Natural killer cell (primary cell): Measurements from ENCODE around the gene ODC1. TPM values are rescaled to one million over a fixed set of nuclear protein-coding genes. Genes with fewer than 3 reads are reported as not detected.

ENCODE experiments used
- ATAC-seq, 3 donors: fragments of 150-1000 bp in 2 of 3; fragments of 200-7000 bp in 1 of 3; cut with Tn5 transposase; 1 replicate in 1 of 3; 2 replicates in 2 of 3; pipeline ENCODE4 v1.10.0; 2021; ENCODE audit warnings: mild to moderate bottlenecking in 2 of 3, moderate library complexity in 2 of 3
- DNase-seq, 2 donors: peaks; one replicate each; pipeline versions ENCODE4 v3.0.0 to v3.0.0-alpha.2; 2013 to 2021; ENCODE audit warnings: mixed read lengths in 1 of 2
- H3K27ac ChIP-seq: one replicate; pipeline ENCODE4 v1.5.1; 2013; ENCODE audit warnings: mild to moderate bottlenecking, low read length
- H3K27me3 ChIP-seq: one replicate; pipeline ENCODE4 v1.6.1; 2013; ENCODE audit warnings: low read length; ENCODE audit not compliant: control insufficient read depth, insufficient read depth
- H3K36me3 ChIP-seq: one replicate; pipeline ENCODE4 v1.6.1; 2013; ENCODE audit warnings: low read length; ENCODE audit not compliant: control insufficient read depth, insufficient read depth
- H3K4me1 ChIP-seq: one replicate; pipeline ENCODE4 v1.6.1; 2013; ENCODE audit warnings: low read length; ENCODE audit not compliant: control insufficient read depth, insufficient read depth
- H3K4me3 ChIP-seq: one replicate; pipeline ENCODE4 v1.5.1; 2013; ENCODE audit warnings: low read length
- H3K9me3 ChIP-seq: one replicate; pipeline ENCODE4 v1.6.1; 2013; ENCODE audit warnings: low read length; ENCODE audit not compliant: control insufficient read depth, insufficient read depth
- H3K27ac Mint-ChIP-seq, 2 donors: one replicate each; pipeline ENCODE4 v1.8.0; 2022; ENCODE audit warnings: mild to moderate bottlenecking in 2 of 2, mixed read lengths in 2 of 2, moderate library complexity in 1 of 2
- H3K27me3 Mint-ChIP-seq, 2 donors: one replicate each; pipeline ENCODE4 v1.8.0; 2022; ENCODE audit warnings: low read depth in 2 of 2, mixed read lengths in 2 of 2
- H3K36me3 Mint-ChIP-seq: one replicate; pipeline ENCODE4 v1.8.0; 2022; ENCODE audit warnings: mixed read lengths
- H3K4me1 Mint-ChIP-seq, 2 donors: one replicate each; pipeline ENCODE4 v1.8.0; 2022; ENCODE audit warnings: mixed read lengths in 2 of 2
- H3K4me3 Mint-ChIP-seq: one replicate; pipeline ENCODE4 v1.8.0; 2022; ENCODE audit warnings: mild to moderate bottlenecking, moderate library complexity, mixed read lengths
- H3K9me3 Mint-ChIP-seq, 2 donors: one replicate each; pipeline ENCODE4 v1.8.0; 2022; ENCODE audit warnings: mixed read lengths in 2 of 2
- WGBS: methylation state at CpG from one replicate; pipeline ENCODE4 v1.1.7; 2013; ENCODE audit warnings: missing lambda C conversion rate; ENCODE audit not compliant: insufficient coverage; 5-methylcytosine and 5-hydroxymethylcytosine counted together
- intact Hi-C: fragments of 100-400 bp; cut with micrococcal nuclease; formaldehyde crosslinking; loops from one replicate; pipeline ENCODE4 v1.14.2; 2022
- total RNA-seq, 4 donors: library from RNA; stranded (reverse); fragments of 120-200 nt in 1 of 4; gene quantifications; one replicate each; pipeline versions ENCODE4 v1.2.3 to v1.2.4, GENCODE V29; 2013 to 2022
- TF ChIP-seq, protein P1 (sequence below): fragments of 200-600 bp; IDR thresholded peaks from one replicate; pipeline ENCODE4 v1.8.0; 2022; ENCODE audit warnings: antibody characterized with exemption

Gene ODC1
- total RNA-seq, 3 donors from 2014 or later (not counting 1 experiment from before 2014, with no cell fraction given): 38.7 to 85.4 (median 43.8) TPM

DNA sequence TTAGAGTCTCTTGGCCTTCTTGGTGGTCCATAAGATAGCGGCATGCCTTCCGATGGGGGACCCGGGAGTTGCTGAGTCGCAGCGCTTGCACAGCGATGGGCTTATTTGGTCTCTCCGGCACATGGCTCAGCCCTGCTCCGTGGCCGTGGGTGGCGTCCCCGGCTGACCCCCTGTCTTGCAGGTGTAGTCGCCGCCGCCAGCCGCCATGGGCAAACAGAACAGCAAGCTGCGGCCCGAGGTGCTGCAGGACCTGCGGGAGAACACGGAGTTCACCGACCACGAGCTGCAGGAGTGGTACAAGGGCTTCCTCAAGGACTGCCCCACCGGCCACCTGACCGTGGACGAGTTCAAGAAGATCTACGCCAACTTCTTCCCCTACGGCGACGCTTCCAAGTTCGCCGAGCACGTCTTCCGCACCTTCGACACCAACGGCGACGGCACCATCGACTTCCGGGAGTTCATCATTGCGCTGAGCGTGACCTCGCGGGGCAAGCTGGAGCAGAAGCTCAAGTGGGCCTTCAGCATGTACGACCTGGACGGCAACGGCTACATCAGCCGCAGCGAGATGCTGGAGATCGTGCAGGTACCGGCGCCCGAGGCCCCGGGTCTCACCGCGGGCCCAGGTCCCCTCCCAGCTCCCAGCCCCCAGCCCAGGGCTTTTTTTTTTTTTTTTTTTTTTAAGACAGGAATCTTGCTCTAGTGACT is 28.4 kb downstream of the ODC1 start:
- DNase-seq (no peak), ATAC-seq (no peak)
- intact Hi-C loops: no loop called here
- Histone ChIP-seq H3K27ac (no peak overlapping the region), H3K27me3 (no peaks in the 10 kb centered on the region), H3K36me3 (peaks cover 35% of the 10 kb centered on the region), H3K4me1 (no peaks in the 10 kb centered on the region), H3K9me3 (no peaks in the 10 kb centered on the region), H3K4me3 (no peak overlapping the region)
- Mint-ChIP-seq H3K9me3 (no peaks in the 10 kb centered on the region), H3K27ac (no peak overlapping the region), H3K27me3 (no peaks in the 10 kb centered on the region), H3K4me1 (peaks cover 4 to 5% of the 10 kb centered on the region in 2 donors), H3K4me3 (no peak overlapping the region), H3K36me3 (no peaks in the 10 kb centered on the region)
- TF ChIP-seq, protein P1, sequence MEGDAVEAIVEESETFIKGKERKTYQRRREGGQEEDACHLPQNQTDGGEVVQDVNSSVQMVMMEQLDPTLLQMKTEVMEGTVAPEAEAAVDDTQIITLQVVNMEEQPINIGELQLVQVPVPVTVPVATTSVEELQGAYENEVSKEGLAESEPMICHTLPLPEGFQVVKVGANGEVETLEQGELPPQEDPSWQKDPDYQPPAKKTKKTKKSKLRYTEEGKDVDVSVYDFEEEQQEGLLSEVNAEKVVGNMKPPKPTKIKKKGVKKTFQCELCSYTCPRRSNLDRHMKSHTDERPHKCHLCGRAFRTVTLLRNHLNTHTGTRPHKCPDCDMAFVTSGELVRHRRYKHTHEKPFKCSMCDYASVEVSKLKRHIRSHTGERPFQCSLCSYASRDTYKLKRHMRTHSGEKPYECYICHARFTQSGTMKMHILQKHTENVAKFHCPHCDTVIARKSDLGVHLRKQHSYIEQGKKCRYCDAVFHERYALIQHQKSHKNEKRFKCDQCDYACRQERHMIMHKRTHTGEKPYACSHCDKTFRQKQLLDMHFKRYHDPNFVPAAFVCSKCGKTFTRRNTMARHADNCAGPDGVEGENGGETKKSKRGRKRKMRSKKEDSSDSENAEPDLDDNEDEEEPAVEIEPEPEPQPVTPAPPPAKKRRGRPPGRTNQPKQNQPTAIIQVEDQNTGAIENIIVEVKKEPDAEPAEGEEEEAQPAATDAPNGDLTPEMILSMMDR: no peak
- WGBS: 98% methylated on average over 54 of the region's 54 CpGs

DNA sequence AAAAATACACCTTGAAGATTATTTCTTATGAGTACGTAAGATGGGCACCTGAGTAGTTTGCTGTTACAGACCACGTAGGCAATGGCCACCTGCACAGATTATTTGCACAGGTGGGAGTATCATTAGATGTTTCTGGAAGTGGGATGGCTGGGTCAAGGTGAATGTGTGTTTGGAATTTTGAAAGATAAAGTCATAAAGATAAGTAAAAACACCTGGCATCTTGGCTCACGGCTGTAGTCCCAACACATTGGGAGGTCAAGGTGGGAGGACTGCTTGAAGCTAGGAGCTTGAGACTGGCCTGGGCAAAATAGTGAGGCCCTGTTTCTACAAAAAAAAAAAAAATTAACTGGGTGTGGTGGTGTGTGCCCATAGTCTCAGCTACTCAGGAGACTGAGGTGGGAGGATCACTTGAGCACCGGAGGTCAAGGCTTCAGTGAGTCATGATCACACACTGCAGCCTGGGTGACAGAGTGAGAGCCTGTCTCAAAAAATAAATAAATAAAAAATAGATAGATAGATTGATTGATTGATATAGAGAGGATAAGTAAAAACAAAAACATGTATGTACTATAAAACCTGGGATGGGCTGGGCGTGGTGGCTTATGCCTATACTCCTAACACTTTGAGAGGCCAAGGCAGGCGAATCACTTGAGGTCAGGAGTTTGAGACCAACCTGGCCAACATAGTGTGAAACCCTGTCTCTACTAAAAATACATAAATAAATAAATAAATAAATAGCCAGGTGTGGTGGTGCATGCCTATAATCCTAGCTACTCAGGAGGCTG is 30.4 kb downstream of the ODC1 start:
- no peaks in the 10 kb centered on the region for H3K36me3 Mint-ChIP-seq
- DNase-seq (no peak), ATAC-seq (no peak)
- Histone ChIP-seq H3K27me3 (no peaks in the 10 kb centered on the region), H3K9me3 (no peaks in the 10 kb centered on the region), H3K4me1 (no peaks in the 10 kb centered on the region), H3K27ac (no peak overlapping the region), H3K36me3 (peaks cover 24% of the 10 kb centered on the region), H3K4me3 (no peak overlapping the region)
- no peak overlapping the region for H3K4me3 Mint-ChIP-seq
- H3K4me1 Mint-ChIP-seq: peaks cover 4 to 5% of the 10 kb centered on the region in 2 donors
- 89% methylated on average over 6 of the region's 6 CpGs for WGBS
- TF ChIP-seq, protein P1: no peak
- H3K27me3 Mint-ChIP-seq: no peaks in the 10 kb centered on the region
- H3K27ac Mint-ChIP-seq: no peak overlapping the region
- intact Hi-C loops: no loop called here
- H3K9me3 Mint-ChIP-seq: no peaks in the 10 kb centered on the region

DNA sequence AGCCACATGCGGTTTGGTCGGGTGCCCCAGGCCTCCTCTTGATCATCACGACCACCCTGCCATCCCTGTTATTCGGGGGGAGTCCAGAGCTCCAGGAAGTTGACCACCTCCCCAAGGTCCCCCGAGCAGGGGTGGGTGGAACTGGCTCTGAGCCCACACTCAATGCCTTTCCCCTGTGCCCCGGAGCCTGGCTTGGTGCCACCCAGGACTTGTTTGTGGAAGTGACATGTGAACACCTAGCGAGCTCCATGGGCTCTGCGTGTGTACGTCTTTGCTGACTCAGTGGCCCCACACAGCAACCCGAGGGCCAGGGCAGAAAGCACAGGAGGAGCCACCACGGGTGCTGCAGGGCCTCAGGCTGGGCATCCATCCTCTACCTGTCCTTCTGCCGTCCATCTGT is 32.5 kb downstream of the ODC1 start:
- Histone ChIP-seq H3K27ac (no peak overlapping the region), H3K36me3 (peaks cover 11% of the 10 kb centered on the region), H3K4me3 (no peak overlapping the region), H3K9me3 (no peaks in the 10 kb centered on the region), H3K4me1 (peaks cover 6% of the 10 kb centered on the region), H3K27me3 (no peaks in the 10 kb centered on the region)
- 95% methylated on average over 12 of the region's 12 CpGs for WGBS
- no peak overlapping the region for H3K4me3 Mint-ChIP-seq
- H3K36me3 Mint-ChIP-seq: no peaks in the 10 kb centered on the region
- TF ChIP-seq, protein P1: no peak
- peaks cover 9 to 13% of the 10 kb centered on the region in 2 donors for H3K4me1 Mint-ChIP-seq
- no peaks in the 10 kb centered on the region for H3K9me3 Mint-ChIP-seq
- DNase-seq (no peak), ATAC-seq (no peak)
- H3K27me3 Mint-ChIP-seq: no peaks in the 10 kb centered on the region
- intact Hi-C loops: no loop called here
- no peak overlapping the region for H3K27ac Mint-ChIP-seq
